K562 (cell line): ENCODE results near the gene CTBP2. TPM values are rescaled to one million over a fixed set of nuclear protein-coding genes. Genes with fewer than 3 reads are reported as not detected.

Experiments
- ARID3B ChIP-seq: fragments of 250-450 bp; sonication (Bioruptor Pico); IDR thresholded peaks from 2 replicates; pipeline ENCODE4 v1.4.0; 2020; ENCODE audit warnings: borderline replicate concordance
- BHLHE40 ChIP-seq: IDR thresholded peaks from 2 replicates; pipeline ENCODE4 v1.6.1; 2011; ENCODE audit warnings: low read length, improper control_type of control experiment
- ETV5 ChIP-seq: sonication (generic); formaldehyde crosslinking; IDR thresholded peaks from 2 replicates; pipeline ENCODE4 v1.4.0; 2020; ENCODE audit warnings: low read depth, mild to moderate bottlenecking, missing genetic modification reagents
- FIP1L1 ChIP-seq: fragments of 200-400 bp; formaldehyde crosslinking; IDR thresholded peaks from 2 replicates; pipeline ENCODE4 v1.6.1; 2018; ENCODE audit warnings: mild to moderate bottlenecking, low read depth, low read length; ENCODE audit not compliant: poor library complexity, severe bottlenecking
- GTF2E2 ChIP-seq: fragments of 200-800 bp; sonication (Bioruptor generic); IDR thresholded peaks from 2 replicates; pipeline ENCODE4 v1.6.1; 2016; ENCODE audit warnings: missing genetic modification characterization, missing compliant biosample characterization
- NR2F6 ChIP-seq: fragments of 450-650 bp; formaldehyde crosslinking; IDR thresholded peaks from 2 replicates; pipeline ENCODE4 v1.4.0; 2020; ENCODE audit warnings: mild to moderate bottlenecking
- PHTF2 ChIP-seq: fragments of 250-450 bp; sonication (Bioruptor Pico); IDR thresholded peaks from 2 replicates; pipeline ENCODE4 v1.5.0; 2021; ENCODE audit warnings: mild to moderate bottlenecking
- RNF2 ChIP-seq: sonication (generic); IDR thresholded peaks from 2 replicates; pipeline ENCODE4 v1.6.1; 2016
- TEAD4 ChIP-seq, 2 experiments: sonication (generic) in 1 of 2; formaldehyde crosslinking in 1 of 2; IDR thresholded peaks; 2 replicates each; pipeline versions ENCODE4 v1.6.1 to v1.8.0; 2012 to 2022; ENCODE audit warnings: borderline replicate concordance in 1 of 2, inconsistent platforms in 1 of 2, low read length in 1 of 2, mild to moderate bottlenecking in 1 of 2, missing genetic modification reagents in 1 of 2
- polyA plus RNA-seq, 8 experiments: library from polyadenylated mRNA; depleted of rRNA in 4 of 8; stranded (reverse) in 5 of 8; unstranded in 3 of 8; fragments of >200 nt; fragmentation: Nextera tagmentation in 2 of 8; fragmentation: Illumina TruSeq in 1 of 8; extraction: Ambion mirVana in 2 of 8; extraction: Trizol in 1 of 8; gene quantifications; 2 replicates each; pipeline versions ENCODE4 v1.2.1 to v1.2.3, GENCODE V29; 2011 to 2014; ENCODE audit warnings: inconsistent platforms in 1 of 8, missing spikeins in 1 of 8
- total RNA-seq, 7 experiments: library from RNA; depleted of rRNA in 6 of 7; stranded (reverse); fragments of >200 nt in 6 of 7; fragmentation: Illumina TruSeq in 2 of 7; extraction: Trizol in 2 of 7; gene quantifications; 2 replicates each; pipeline versions ENCODE4 v1.2.1 to v1.2.3, GENCODE V29; 2011 to 2021; ENCODE audit warnings: low replicate concordance in 1 of 7
- TF ChIP-seq, protein P1 (sequence below): sonication (generic); formaldehyde crosslinking; IDR thresholded peaks from 2 replicates; pipeline ENCODE4 v1.8.0; 2022; ENCODE audit warnings: mild to moderate bottlenecking, low read depth, missing genetic modification reagents
- TF ChIP-seq, protein P2 (sequence below): sonication (generic); formaldehyde crosslinking; IDR thresholded peaks from 2 replicates; pipeline ENCODE4 v1.8.1; 2023; ENCODE audit warnings: missing genetic modification reagents, mild to moderate bottlenecking, borderline replicate concordance
- TF ChIP-seq, protein P3 (sequence below), 2 experiments: fragments of 450-650 bp in 1 of 2; IDR thresholded peaks; 2 replicates each; pipeline ENCODE4 v1.6.1; 2011 to 2017; ENCODE audit warnings: low read depth in 2 of 2, antibody characterized with exemption in 1 of 2, borderline replicate concordance in 1 of 2, low read length in 1 of 2, mild to moderate bottlenecking in 1 of 2, mixed read lengths in 1 of 2; ENCODE audit not compliant: control insufficient read depth in 1 of 2

CTBP2 gene
- total and polyA plus RNA-seq, 9 of the 15 experiments (the other 6 are each of a cell fraction or from before 2014, with no cell fraction given): 1.3 to 8.8 (median 5.1) TPM

- TF ChIP-seq PHTF2 (CRISPR knock-in tag) (no peak), ARID3B (CRISPR knock-in tag) (no peak), RNF2 (no peak), FIP1L1 (peak; percentile 53), ETV5 (CRISPR knock-in tag) (no peak; the same call in 1 of the 2 replicates), NR2F6 (CRISPR knock-in tag) (no peak), BHLHE40 (peak; percentile 47; the same call in 1 of the 2 replicates), TEAD4 (IDR thresholded peaks at IDR 0.05; ENCODE audit: low read length) (no peak), TEAD4 (CRISPR knock-in tag; IDR thresholded peaks at IDR 0.05; ENCODE audit: borderline replicate concordance) (no peak), GTF2E2 (tag) (no peak)
- TF ChIP-seq, protein P1, sequence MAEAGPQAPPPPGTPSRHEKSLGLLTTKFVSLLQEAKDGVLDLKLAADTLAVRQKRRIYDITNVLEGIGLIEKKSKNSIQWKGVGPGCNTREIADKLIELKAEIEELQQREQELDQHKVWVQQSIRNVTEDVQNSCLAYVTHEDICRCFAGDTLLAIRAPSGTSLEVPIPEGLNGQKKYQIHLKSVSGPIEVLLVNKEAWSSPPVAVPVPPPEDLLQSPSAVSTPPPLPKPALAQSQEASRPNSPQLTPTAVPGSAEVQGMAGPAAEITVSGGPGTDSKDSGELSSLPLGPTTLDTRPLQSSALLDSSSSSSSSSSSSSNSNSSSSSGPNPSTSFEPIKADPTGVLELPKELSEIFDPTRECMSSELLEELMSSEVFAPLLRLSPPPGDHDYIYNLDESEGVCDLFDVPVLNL: no peak
- TF ChIP-seq, protein P2, sequence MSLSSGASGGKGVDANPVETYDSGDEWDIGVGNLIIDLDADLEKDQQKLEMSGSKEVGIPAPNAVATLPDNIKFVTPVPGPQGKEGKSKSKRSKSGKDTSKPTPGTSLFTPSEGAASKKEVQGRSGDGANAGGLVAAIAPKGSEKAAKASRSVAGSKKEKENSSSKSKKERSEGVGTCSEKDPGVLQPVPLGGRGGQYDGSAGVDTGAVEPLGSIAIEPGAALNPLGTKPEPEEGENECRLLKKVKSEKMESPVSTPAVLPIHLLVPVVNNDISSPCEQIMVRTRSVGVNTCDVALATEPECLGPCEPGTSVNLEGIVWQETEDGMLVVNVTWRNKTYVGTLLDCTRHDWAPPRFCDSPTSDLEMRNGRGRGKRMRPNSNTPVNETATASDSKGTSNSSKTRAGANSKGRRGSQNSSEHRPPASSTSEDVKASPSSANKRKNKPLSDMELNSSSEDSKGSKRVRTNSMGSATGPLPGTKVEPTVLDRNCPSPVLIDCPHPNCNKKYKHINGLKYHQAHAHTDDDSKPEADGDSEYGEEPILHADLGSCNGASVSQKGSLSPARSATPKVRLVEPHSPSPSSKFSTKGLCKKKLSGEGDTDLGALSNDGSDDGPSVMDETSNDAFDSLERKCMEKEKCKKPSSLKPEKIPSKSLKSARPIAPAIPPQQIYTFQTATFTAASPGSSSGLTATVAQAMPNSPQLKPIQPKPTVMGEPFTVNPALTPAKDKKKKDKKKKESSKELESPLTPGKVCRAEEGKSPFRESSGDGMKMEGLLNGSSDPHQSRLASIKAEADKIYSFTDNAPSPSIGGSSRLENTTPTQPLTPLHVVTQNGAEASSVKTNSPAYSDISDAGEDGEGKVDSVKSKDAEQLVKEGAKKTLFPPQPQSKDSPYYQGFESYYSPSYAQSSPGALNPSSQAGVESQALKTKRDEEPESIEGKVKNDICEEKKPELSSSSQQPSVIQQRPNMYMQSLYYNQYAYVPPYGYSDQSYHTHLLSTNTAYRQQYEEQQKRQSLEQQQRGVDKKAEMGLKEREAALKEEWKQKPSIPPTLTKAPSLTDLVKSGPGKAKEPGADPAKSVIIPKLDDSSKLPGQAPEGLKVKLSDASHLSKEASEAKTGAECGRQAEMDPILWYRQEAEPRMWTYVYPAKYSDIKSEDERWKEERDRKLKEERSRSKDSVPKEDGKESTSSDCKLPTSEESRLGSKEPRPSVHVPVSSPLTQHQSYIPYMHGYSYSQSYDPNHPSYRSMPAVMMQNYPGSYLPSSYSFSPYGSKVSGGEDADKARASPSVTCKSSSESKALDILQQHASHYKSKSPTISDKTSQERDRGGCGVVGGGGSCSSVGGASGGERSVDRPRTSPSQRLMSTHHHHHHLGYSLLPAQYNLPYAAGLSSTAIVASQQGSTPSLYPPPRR (CRISPR knock-in tag): no peak
- TF ChIP-seq, protein P3, sequence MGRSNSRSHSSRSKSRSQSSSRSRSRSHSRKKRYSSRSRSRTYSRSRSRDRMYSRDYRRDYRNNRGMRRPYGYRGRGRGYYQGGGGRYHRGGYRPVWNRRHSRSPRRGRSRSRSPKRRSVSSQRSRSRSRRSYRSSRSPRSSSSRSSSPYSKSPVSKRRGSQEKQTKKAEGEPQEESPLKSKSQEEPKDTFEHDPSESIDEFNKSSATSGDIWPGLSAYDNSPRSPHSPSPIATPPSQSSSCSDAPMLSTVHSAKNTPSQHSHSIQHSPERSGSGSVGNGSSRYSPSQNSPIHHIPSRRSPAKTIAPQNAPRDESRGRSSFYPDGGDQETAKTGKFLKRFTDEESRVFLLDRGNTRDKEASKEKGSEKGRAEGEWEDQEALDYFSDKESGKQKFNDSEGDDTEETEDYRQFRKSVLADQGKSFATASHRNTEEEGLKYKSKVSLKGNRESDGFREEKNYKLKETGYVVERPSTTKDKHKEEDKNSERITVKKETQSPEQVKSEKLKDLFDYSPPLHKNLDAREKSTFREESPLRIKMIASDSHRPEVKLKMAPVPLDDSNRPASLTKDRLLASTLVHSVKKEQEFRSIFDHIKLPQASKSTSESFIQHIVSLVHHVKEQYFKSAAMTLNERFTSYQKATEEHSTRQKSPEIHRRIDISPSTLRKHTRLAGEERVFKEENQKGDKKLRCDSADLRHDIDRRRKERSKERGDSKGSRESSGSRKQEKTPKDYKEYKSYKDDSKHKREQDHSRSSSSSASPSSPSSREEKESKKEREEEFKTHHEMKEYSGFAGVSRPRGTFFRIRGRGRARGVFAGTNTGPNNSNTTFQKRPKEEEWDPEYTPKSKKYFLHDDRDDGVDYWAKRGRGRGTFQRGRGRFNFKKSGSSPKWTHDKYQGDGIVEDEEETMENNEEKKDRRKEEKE (IDR thresholded peaks at IDR 0.05; ENCODE audit: borderline replicate concordance in 1 of 2, control insufficient read depth in 1 of 2, low read depth in 2 of 2, low read length in 1 of 2): no peak
Measured at GRCh38 chr10:125160856-125161706, 718 bp upstream of the CTBP2 start (continued).
